Measurements from ENCODE around the gene PPIP5K1. TPM values are rescaled to one million over a fixed set of nuclear protein-coding genes. Genes with fewer than 3 reads are reported as not detected.

Gene PPIP5K1
- total RNA-seq, 1 experiment from 2014 or later, result 50.9 TPM

DNA sequence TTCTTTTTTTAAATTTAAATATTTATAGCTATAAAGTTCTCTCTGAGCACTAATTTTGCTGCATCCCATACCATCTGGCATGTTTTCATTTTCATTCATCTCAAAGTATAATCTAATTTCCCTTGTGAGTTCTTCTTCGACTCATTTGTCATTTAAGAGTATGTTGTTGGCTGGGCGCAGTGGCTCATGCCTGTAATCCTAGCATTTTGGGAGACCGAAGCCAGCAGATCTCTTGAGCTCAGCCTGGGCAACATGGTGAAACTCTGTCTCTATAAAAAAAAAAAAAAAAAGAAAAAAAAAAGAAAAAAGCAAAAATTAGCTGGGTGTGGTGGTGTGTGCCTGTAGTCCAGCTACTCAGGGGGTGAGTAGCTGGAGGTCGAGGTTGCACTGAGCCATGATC, 37.8 kb downstream of the PPIP5K1 start:
- H3K36me3 ChIP-seq (ENCODE audit: low read depth), result no peaks in the 10 kb centered on the region
- POLR2A ChIA-PET (ENCODE audit: unreplicated experiment), result interaction anchor here (0.6 kb wide), 1 partner anchor 195 kb away, joined by 3 read pairs; no protein-coding TSS in a partner anchor

DNA sequence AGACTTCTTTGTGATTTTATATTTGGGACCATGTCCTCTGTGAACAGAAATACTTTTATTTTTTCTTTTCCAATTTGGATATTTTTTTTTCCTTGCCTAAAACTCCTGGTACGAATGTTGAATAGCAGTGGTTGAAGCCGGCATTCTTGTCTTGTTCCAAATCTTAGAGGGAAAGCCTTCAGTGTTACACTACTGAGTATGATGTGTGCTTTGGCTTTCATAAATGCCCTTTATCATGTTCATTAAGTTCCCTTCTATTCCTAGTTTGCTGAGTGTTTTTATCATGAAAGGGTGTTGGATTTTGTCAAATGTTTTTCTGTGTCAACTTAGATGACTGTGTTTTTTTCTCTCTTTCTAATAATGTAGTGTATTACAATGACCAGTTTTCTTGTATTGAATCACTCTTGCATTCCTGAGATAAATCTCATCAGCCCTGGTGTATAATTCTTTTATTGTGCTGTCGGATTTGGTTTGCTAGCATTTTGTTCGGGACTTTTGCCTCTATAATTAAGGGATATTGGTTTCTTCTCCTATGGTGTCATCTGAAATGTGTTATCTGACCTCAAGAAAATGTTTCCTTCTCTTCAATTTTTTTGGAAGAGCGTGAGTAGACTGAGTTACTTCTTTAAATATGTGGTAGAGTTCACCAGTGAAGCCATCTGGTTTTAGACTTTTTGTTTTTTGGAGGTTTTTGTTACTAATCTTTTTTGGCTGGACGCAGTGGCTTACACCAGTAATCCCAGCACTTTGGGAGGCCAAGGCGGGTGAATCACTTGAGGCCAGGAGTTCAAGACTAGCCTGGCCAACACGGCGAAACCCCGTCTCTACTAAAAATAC, 39.3 kb downstream of the PPIP5K1 start:
- no peaks in the 10 kb centered on the region for H4K20me1 ChIP-seq (ENCODE audit: insufficient read depth)

More for the DNA sequence above, 37.8 kb downstream of the PPIP5K1 start:
- Histone ChIP-seq H4K20me1 (ENCODE audit: insufficient read depth) (no peaks in the 10 kb centered on the region), H3F3A (ENCODE audit: insufficient read depth, low read depth) (no peaks in the 10 kb centered on the region), H3K79me2 (ENCODE audit: low read depth) (no peaks in the 10 kb centered on the region), H3K9me2 (ENCODE audit: insufficient read depth) (no peaks in the 10 kb centered on the region), H2AFZ (no peak overlapping the region), H3K4me1 (replicated peaks; ENCODE audit: insufficient read depth) (no peaks in the 10 kb centered on the region), H3K9me3 (ENCODE audit: insufficient read depth, low read depth) (no peaks in the 10 kb centered on the region), H3K4me2 (no peak overlapping the region), H3K4me3 (no peak overlapping the region), H3K27ac (no peak overlapping the region), H3K27me3 (ENCODE audit: insufficient read depth, low read depth) (no peaks in the 10 kb centered on the region)
- intact Hi-C loops (cut with micrococcal nuclease; ENCODE audit: unreplicated experiment), result no loop called here
- no peak for DNase-seq
- no peak for TF ChIP-seq EZH2 (IDR thresholded peaks at IDR 0.05; ENCODE audit: low read depth)
- TF ChIP-seq, protein P1, sequence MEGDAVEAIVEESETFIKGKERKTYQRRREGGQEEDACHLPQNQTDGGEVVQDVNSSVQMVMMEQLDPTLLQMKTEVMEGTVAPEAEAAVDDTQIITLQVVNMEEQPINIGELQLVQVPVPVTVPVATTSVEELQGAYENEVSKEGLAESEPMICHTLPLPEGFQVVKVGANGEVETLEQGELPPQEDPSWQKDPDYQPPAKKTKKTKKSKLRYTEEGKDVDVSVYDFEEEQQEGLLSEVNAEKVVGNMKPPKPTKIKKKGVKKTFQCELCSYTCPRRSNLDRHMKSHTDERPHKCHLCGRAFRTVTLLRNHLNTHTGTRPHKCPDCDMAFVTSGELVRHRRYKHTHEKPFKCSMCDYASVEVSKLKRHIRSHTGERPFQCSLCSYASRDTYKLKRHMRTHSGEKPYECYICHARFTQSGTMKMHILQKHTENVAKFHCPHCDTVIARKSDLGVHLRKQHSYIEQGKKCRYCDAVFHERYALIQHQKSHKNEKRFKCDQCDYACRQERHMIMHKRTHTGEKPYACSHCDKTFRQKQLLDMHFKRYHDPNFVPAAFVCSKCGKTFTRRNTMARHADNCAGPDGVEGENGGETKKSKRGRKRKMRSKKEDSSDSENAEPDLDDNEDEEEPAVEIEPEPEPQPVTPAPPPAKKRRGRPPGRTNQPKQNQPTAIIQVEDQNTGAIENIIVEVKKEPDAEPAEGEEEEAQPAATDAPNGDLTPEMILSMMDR (conservative IDR thresholded peaks at IDR 0.05), result no peak
- CTCF ChIA-PET, result interaction anchor here (0.6 to 0.7 kb wide), 3 partner anchors 69 to 736 kb away, joined by 4 to 10 read pairs (median 8); partner anchors contain the start of gene GOLM2
- no TSS peak for BruUV-seq (replicated peaks)

DNA sequence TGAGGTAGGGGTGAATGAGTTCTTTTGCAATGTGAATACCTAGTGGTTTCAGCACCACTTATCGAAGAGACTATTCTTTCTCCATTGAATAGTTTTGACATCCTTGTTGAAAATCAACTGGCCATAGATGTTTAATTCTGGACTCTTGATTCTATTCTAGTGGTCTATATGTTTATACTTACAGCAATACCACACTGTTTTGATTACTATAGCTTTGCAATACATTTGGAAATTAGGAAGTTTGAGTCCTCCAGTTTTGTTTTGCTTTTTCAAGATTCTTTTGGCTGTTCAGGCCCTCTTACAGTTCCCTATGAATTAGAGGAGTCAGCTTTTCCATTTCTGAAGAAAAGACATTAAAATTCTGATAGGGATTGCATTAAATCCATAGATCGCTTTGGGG, 42.5 kb downstream of the PPIP5K1 start:
- TF ChIP-seq EZH2 (IDR thresholded peaks at IDR 0.05; ENCODE audit: low read depth), result no peak
- TF ChIP-seq, protein P1 (conservative IDR thresholded peaks at IDR 0.05), result no peak
- Histone ChIP-seq H3K4me3 (no peak overlapping the region), H2AFZ (no peak overlapping the region), H3K4me2 (no peak overlapping the region), H3K79me2 (ENCODE audit: low read depth) (no peaks in the 10 kb centered on the region), H3F3A (ENCODE audit: insufficient read depth, low read depth) (no peaks in the 10 kb centered on the region), H4K20me1 (ENCODE audit: insufficient read depth) (no peaks in the 10 kb centered on the region), H3K27me3 (ENCODE audit: insufficient read depth, low read depth) (no peaks in the 10 kb centered on the region), H3K9me3 (ENCODE audit: insufficient read depth, low read depth) (no peaks in the 10 kb centered on the region), H3K36me3 (ENCODE audit: low read depth) (no peaks in the 10 kb centered on the region), H3K9me2 (ENCODE audit: insufficient read depth) (no peaks in the 10 kb centered on the region), H3K4me1 (replicated peaks; ENCODE audit: insufficient read depth) (no peaks in the 10 kb centered on the region), H3K27ac (no peak overlapping the region)
- intact Hi-C loops (cut with micrococcal nuclease; ENCODE audit: unreplicated experiment), result no loop called here
- no TSS peak for BruUV-seq (replicated peaks)
- ChIA-PET CTCF (no interaction called here), POLR2A (ENCODE audit: unreplicated experiment) (no interaction called here)
- no peak for DNase-seq

More for the DNA sequence above, 39.3 kb downstream of the PPIP5K1 start:
- Histone ChIP-seq H3K4me2 (no peak overlapping the region), H3K9me2 (ENCODE audit: insufficient read depth) (no peaks in the 10 kb centered on the region), H3K79me2 (ENCODE audit: low read depth) (no peaks in the 10 kb centered on the region), H3K27me3 (ENCODE audit: insufficient read depth, low read depth) (no peaks in the 10 kb centered on the region), H2AFZ (no peak overlapping the region), H3K4me1 (replicated peaks; ENCODE audit: insufficient read depth) (no peaks in the 10 kb centered on the region), H3F3A (ENCODE audit: insufficient read depth, low read depth) (no peaks in the 10 kb centered on the region), H3K36me3 (ENCODE audit: low read depth) (no peaks in the 10 kb centered on the region), H3K9me3 (ENCODE audit: insufficient read depth, low read depth) (no peaks in the 10 kb centered on the region), H3K4me3 (no peak overlapping the region), H3K27ac (no peak overlapping the region)
- no peak for TF ChIP-seq EZH2 (IDR thresholded peaks at IDR 0.05; ENCODE audit: low read depth)
- TF ChIP-seq, protein P1 (conservative IDR thresholded peaks at IDR 0.05), result no peak
- intact Hi-C loops (cut with micrococcal nuclease; ENCODE audit: unreplicated experiment), result no loop called here
- DNase-seq, result no peak
- ChIA-PET CTCF (interaction anchor here (0.7 kb wide), 1 partner anchor 748 kb away, joined by 8 read pairs; no protein-coding TSS in a partner anchor), POLR2A (ENCODE audit: unreplicated experiment) (no interaction called here)
- no TSS peak for BruUV-seq (replicated peaks)
